Lung (tissue), 12 donors: ENCODE results near the gene TMEM8B. TPM values are rescaled to one million over a fixed set of nuclear protein-coding genes. Genes with fewer than 3 reads are reported as not detected.
A peak's percentile ranks its signal among the peaks of the same experiment; 100 is the strongest.

Source experiments
- ATAC-seq: fragments of 200-7000 bp; cut with Tn5 transposase; one replicate; pipeline ENCODE4 v1.9.1; 2020; ENCODE audit warnings: moderate number of reproducible peaks; ENCODE audit not compliant: insufficient read depth, low FRiP score
- DNase-seq, 3 donors: peaks; one replicate each; pipeline ENCODE4 v3.0.0-alpha.2; 2013 to 2017
- H3K27ac ChIP-seq, 2 donors: one replicate each; pipeline ENCODE4 v1.5.1; 2013; ENCODE audit warnings: mild to moderate bottlenecking in 2 of 2, moderate library complexity in 2 of 2, control low read depth in 1 of 2, inconsistent platforms in 1 of 2, low read depth in 1 of 2, low read length in 1 of 2
- H3K27me3 ChIP-seq, 3 donors: one replicate each; pipeline ENCODE4 v1.5.1; 2013; ENCODE audit warnings: low read length in 2 of 3; ENCODE audit not compliant: control insufficient read depth in 3 of 3, insufficient read depth in 3 of 3
- H3K36me3 ChIP-seq, 4 donors: one replicate each; pipeline ENCODE4 v1.5.1; 2013; ENCODE audit warnings: low read length in 4 of 4, mild to moderate bottlenecking in 1 of 4, moderate library complexity in 1 of 4; ENCODE audit not compliant: control insufficient read depth in 4 of 4, insufficient read depth in 4 of 4
- H3K4me1 ChIP-seq, 5 donors: one replicate each; pipeline ENCODE4 v1.5.1; 2013; ENCODE audit warnings: low read length in 5 of 5, mild to moderate bottlenecking in 2 of 5, moderate library complexity in 1 of 5; ENCODE audit not compliant: control insufficient read depth in 5 of 5, insufficient read depth in 5 of 5
- H3K4me3 ChIP-seq: one replicate; pipeline ENCODE4 v1.5.1; 2013; ENCODE audit warnings: mild to moderate bottlenecking, control low read depth, moderate library complexity
- H3K9ac ChIP-seq, 2 donors: one replicate each; pipeline ENCODE4 v1.5.1; 2013; ENCODE audit warnings: low read length in 2 of 2, control low read depth in 1 of 2; ENCODE audit not compliant: insufficient read depth in 1 of 2
- H3K9me3 ChIP-seq, 4 donors: one replicate each; pipeline ENCODE4 v1.5.1; 2013; ENCODE audit warnings: low read length in 3 of 4, mild to moderate bottlenecking in 1 of 4, moderate library complexity in 1 of 4; ENCODE audit not compliant: control insufficient read depth in 4 of 4, insufficient read depth in 3 of 4
- CTCF ChIP-seq: IDR thresholded peaks from 2 replicates; pipeline ENCODE4 v1.5.1; 2012; ENCODE audit warnings: mild to moderate bottlenecking; ENCODE audit errors: control extremely low read depth, extremely low read depth
- WGBS, 2 donors: extraction: QIAGEN DNeasy Blood & Tissue Kit; methylation state at CpG; one replicate each; pipeline ENCODE4 v1.1.7; 2013; 5-methylcytosine and 5-hydroxymethylcytosine counted together
- polyA plus RNA-seq, 2 donors: library from polyadenylated mRNA; stranded (reverse); fragments of 200-250 nt; gene quantifications; one replicate each; pipeline ENCODE4 v1.2.1, GENCODE V29; 2013
- total RNA-seq, 2 donors: library from RNA; depleted of rRNA in 1 of 2; stranded (reverse); fragments of >200 nt in 1 of 2; gene quantifications; one replicate each; pipeline ENCODE4 v1.2.1, GENCODE V29; 2014 to 2021
- donor health status: control.
- donor health status: control.
- donor health status: Bipolar disorder and iron deficiency.
- donor health status: healthy.
- donor health status: DM: yes; HTN: yes; CAD: no.

TMEM8B gene
- total and polyA plus RNA-seq, 4 donors: 6.3 to 13.1 (median 9.1) TPM

GRCh38 chr9:35832814-35833213 is 3.8 kb downstream of the TMEM8B start:
- Histone ChIP-seq H3K27ac (peak overlapping the region in 1 of 2 donors; percentile 13), H3K9ac (no peak overlapping the region), H3K4me3 (no peak overlapping the region), H3K9me3 (no peaks in the 10 kb centered on the region), H3K4me1 (peaks cover 4 to 48% (median 20%) of the 10 kb centered on the region in 5 donors), H3K36me3 (peaks cover 0 to 3% (median 0%) of the 10 kb centered on the region in 4 donors), H3K27me3 (no peaks in the 10 kb centered on the region)
- ATAC-seq (no peak), DNase-seq (peak in 1 of 3 donors; percentile 37)
- TF ChIP-seq CTCF: no peak
- WGBS, 2 donors: 68 to 73% methylated on average over 5 of the region's 5 CpGs

- no peak for DNase-seq
- H3K9ac ChIP-seq: peak overlapping the region in 1 of 2 donors; percentile 59
- H3K27ac ChIP-seq: peak overlapping the region in 1 of 2 donors; percentile 62
- peaks cover 0 to 3% (median 0%) of the 10 kb centered on the region in 4 donors for H3K36me3 ChIP-seq
- 73 to 83% methylated on average over 14 of the region's 14 CpGs for WGBS, 2 donors
- H3K4me3 ChIP-seq: no peak overlapping the region
- no peaks in the 10 kb centered on the region for H3K27me3 ChIP-seq
- no peak for ATAC-seq
- H3K4me1 ChIP-seq: peaks cover 4 to 41% (median 18%) of the 10 kb centered on the region in 5 donors
- H3K9me3 ChIP-seq: no peaks in the 10 kb centered on the region
- TF ChIP-seq CTCF: no peak
Observed at GRCh38 chr9:35834260-35835215, 5.5 kb downstream of the TMEM8B start.

DNA sequence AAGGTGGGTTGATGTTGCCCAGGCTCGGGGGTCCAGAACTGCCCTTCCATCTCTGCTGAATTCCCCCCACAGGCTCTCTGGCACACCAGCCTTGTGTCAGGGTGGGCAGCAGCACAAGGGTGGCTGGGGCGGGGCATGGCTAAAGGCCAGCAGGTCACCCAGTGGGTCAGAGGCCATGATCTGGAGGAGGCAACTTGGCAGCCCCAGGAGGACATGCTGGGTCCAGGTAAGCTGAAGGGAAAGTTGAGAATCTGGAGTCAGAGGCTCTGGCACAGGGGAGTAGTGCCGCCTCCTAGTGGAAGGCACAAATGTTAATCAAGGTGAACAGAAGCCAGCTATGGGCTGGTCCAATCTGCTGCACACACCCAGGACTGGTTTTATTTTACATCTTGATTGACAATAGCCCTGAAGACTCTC is 6.2 kb downstream of the TMEM8B start:
- H3K36me3 ChIP-seq: peaks cover 0 to 3% (median 0%) of the 10 kb centered on the region in 4 donors
- no peak for TF ChIP-seq CTCF
- H3K27me3 ChIP-seq: no peaks in the 10 kb centered on the region
- H3K9me3 ChIP-seq: no peaks in the 10 kb centered on the region
- peaks cover 4 to 34% (median 15%) of the 10 kb centered on the region in 5 donors for H3K4me1 ChIP-seq
- no peak overlapping the region for H3K9ac ChIP-seq
- ATAC-seq (peak; percentile 25), DNase-seq (no peak)
- H3K4me3 ChIP-seq: no peak overlapping the region
- WGBS, 2 donors: 93 to 97% methylated on average over 3 of the region's 3 CpGs
- H3K27ac ChIP-seq: peak overlapping the region in 1 of 2 donors; percentile 68
